GM12878 (cell line): ENCODE data around the gene SLC19A2. TPM values are rescaled to one million over a fixed set of nuclear protein-coding genes. Genes with fewer than 3 reads are reported as not detected.

Experiments used
- ATAC-seq: fragments of 200-7000 bp; cut with Tn5 transposase; 3 replicates; pipeline ENCODE4 v1.9.1; 2020; ENCODE audit warnings: mild to moderate bottlenecking, moderate library complexity
- BruUV-seq: library from RNA; stranded (reverse); fragments of 400-500 nt; replicated peaks from 2 replicates; lab custom pipeline; 2021; lab: Mats Ljungman, UMichigan
- CTCF ChIA-PET: fragments of 300-600 bp; sonication (Branson Sonifier 250); formaldehyde crosslinking; extraction: SDS; loops from one replicate; lab custom pipeline; 2021; ENCODE audit warnings: inconsistent platforms; lab: Yijun Ruan, JAX
- POLR2A ChIA-PET: fragments of 350-600 bp; formaldehyde crosslinking; extraction: SDS; loops from one replicate; lab custom pipeline; 2021; ENCODE audit warnings: inconsistent platforms; lab: Charles Lee
- RAD21 ChIA-PET: fragments of 300-600 bp; sonication (Branson Sonifier 250); formaldehyde crosslinking; loops from one replicate; lab custom pipeline; 2023; ENCODE audit warnings: antibody characterized with exemption; ENCODE audit not compliant: unreplicated experiment; lab: Charles Lee
- SMC1A ChIA-PET: fragments of 300-600 bp; sonication (Branson Sonifier 250); formaldehyde crosslinking; loops from one replicate; lab custom pipeline; 2023; ENCODE audit not compliant: unreplicated experiment, uncharacterized antibody; lab: Charles Lee
- DNase-seq: peaks from one replicate; pipeline ENCODE4 v3.0.0-alpha.2; 2011; ENCODE audit warnings: low read depth, low spot score
- FAIRE-seq: peaks from 3 replicates; lab custom pipeline; 2011; peaks lifted over from hg19 to GRCh38; lab: Jason Lieb, UNC
- H2AFZ ChIP-seq: 2 replicates; pipeline ENCODE4 v1.6.0; 2011; ENCODE audit warnings: low read depth, low read length, control low read depth; ENCODE audit not compliant: control insufficient read depth
- H3K27ac ChIP-seq: 2 replicates; pipeline ENCODE4 v1.5.1; 2011; ENCODE audit warnings: control low read depth; ENCODE audit not compliant: control insufficient read depth, insufficient read depth
- H3K27me3 ChIP-seq, 2 experiments: replicated peaks in 1 of 2; 2 replicates each; pipeline versions ENCODE4 v1.6.0 to v1.6.1; 2011; ENCODE audit warnings: low read length in 1 of 2; ENCODE audit not compliant: control insufficient read depth in 2 of 2, insufficient read depth in 2 of 2
- H3K36me3 ChIP-seq, 2 experiments: 2 replicates each; pipeline ENCODE4 v1.5.1; 2011; ENCODE audit warnings: low read length in 1 of 2; ENCODE audit not compliant: control insufficient read depth in 2 of 2, insufficient read depth in 2 of 2
- H3K4me1 ChIP-seq: 2 replicates; pipeline ENCODE4 v1.6.1; 2011; ENCODE audit warnings: mild to moderate bottlenecking, low read length, moderate library complexity, mixed read lengths; ENCODE audit not compliant: control insufficient read depth, insufficient read depth
- H3K4me2 ChIP-seq: 2 replicates; pipeline ENCODE4 v1.6.0; 2011; ENCODE audit warnings: control low read depth; ENCODE audit not compliant: control insufficient read depth, insufficient read depth
- H3K4me3 ChIP-seq: fragments of 200-600 bp; sonication (generic); 2 replicates; pipeline ENCODE4 v1.5.1; 2016
- H3K79me2 ChIP-seq: 2 replicates; pipeline ENCODE4 v1.6.0; 2011; ENCODE audit warnings: low read length; ENCODE audit not compliant: control insufficient read depth, insufficient read depth
- H3K9ac ChIP-seq: 2 replicates; pipeline ENCODE4 v1.8.0; 2011; ENCODE audit warnings: low read length, control low read depth, mixed read lengths; ENCODE audit not compliant: control insufficient read depth, insufficient read depth
- H3K9me3 ChIP-seq: replicated peaks from 3 replicates; pipeline ENCODE4 v1.5.1; 2011; ENCODE audit warnings: mild to moderate bottlenecking, low read length; ENCODE audit not compliant: control insufficient read depth, insufficient read depth
- H4K20me1 ChIP-seq: 2 replicates; pipeline ENCODE4 v1.6.0; 2011; ENCODE audit not compliant: control insufficient read depth, insufficient read depth
- ATF7 ChIP-seq: fragments of 450-650 bp; IDR thresholded peaks from 2 replicates; pipeline ENCODE4 v1.6.1; 2016; ENCODE audit warnings: low read depth, mild to moderate bottlenecking
- EED ChIP-seq: sonication (generic); IDR thresholded peaks from 2 replicates; pipeline ENCODE4 v1.6.1; 2016; ENCODE audit warnings: antibody characterized with exemption, low read depth
- ESRRA ChIP-seq: IDR thresholded peaks from 2 replicates; pipeline ENCODE4 v1.6.1; 2012; ENCODE audit warnings: mild to moderate bottlenecking, low read length, improper control_type of control experiment
- MYB ChIP-seq: fragments of 150-350 bp; IDR thresholded peaks from 2 replicates; pipeline ENCODE4 v1.6.1; 2014; ENCODE audit warnings: mild to moderate bottlenecking, low read depth, low read length, borderline replicate concordance
- RELA ChIP-seq: fragments of 450-650 bp; IDR thresholded peaks from 2 replicates; pipeline ENCODE4 v1.8.0; 2014; ENCODE audit warnings: borderline replicate concordance; ENCODE audit not compliant: partially characterized antibody
- STAT1 ChIP-seq: fragments of 450-650 bp; conservative IDR thresholded peaks from 2 replicates; pipeline ENCODE4 v1.6.1; 2014; ENCODE audit warnings: antibody characterized with exemption, mild to moderate bottlenecking
- TCF12 ChIP-seq: IDR thresholded peaks from 2 replicates; pipeline ENCODE4 v1.6.1; 2011; ENCODE audit warnings: low read depth, mild to moderate bottlenecking, low read length
- in situ Hi-C: fragments of 300-500 bp; cut with MboI; formaldehyde crosslinking; loops from 9 replicates; pipeline ENCODE4 v1.14.3; 2018; ENCODE audit warnings: mixed read lengths
- intact Hi-C: fragments of 100-400 bp; cut with micrococcal nuclease; formaldehyde crosslinking; loops from one replicate; pipeline ENCODE4 v1.14.2; 2022; ENCODE audit not compliant: unreplicated experiment
- polyA plus RNA-seq, 11 experiments: library from polyadenylated mRNA; depleted of rRNA in 4 of 11; unstranded in 6 of 11; stranded (reverse) in 5 of 11; fragments of >200 nt; fragmentation: Nextera tagmentation in 4 of 11; fragmentation: Illumina TruSeq in 1 of 11; extraction: Ambion mirVana in 4 of 11; extraction: Trizol in 1 of 11; gene quantifications; 1 replicate in 1 of 11; 2 replicates in 10 of 11; pipeline versions ENCODE4 v1.2.1 to v1.2.3, GENCODE V29; 2011 to 2016; ENCODE audit warnings: inconsistent platforms in 2 of 11, missing spikeins in 2 of 11, low read depth in 1 of 11
- total RNA-seq, 4 experiments: library from RNA; depleted of rRNA in 3 of 4; stranded (reverse); fragments of >200 nt in 3 of 4; fragmentation: Illumina TruSeq in 1 of 4; extraction: Trizol in 1 of 4; gene quantifications; 2 replicates each; pipeline versions ENCODE4 v1.2.1 to v1.2.3, GENCODE V29; 2013 to 2021
- TF ChIP-seq, protein P1 (sequence below): IDR thresholded peaks from 2 replicates; pipeline ENCODE4 v1.6.1; 2011; ENCODE audit warnings: mild to moderate bottlenecking, low read depth, low read length, moderate library complexity; ENCODE audit not compliant: insufficient replicate concordance
- TF ChIP-seq, protein P2 (sequence below): fragments of 450-650 bp; IDR thresholded peaks from 2 replicates; pipeline ENCODE4 v1.6.1; 2017; ENCODE audit warnings: mild to moderate bottlenecking, low read depth, inconsistent platforms; ENCODE audit not compliant: poor library complexity, severe bottlenecking

The SLC19A2 gene
- total and polyA plus RNA-seq, 10 of the 15 experiments (the other 5 are each of a cell fraction or from before 2014, with no cell fraction given), result 1.2 to 7.8 (median 2.5) TPM

- in situ Hi-C loops (no loop called here), intact Hi-C loops (no loop called here)
- no peak for TF ChIP-seq RELA
- TF ChIP-seq, protein P1, sequence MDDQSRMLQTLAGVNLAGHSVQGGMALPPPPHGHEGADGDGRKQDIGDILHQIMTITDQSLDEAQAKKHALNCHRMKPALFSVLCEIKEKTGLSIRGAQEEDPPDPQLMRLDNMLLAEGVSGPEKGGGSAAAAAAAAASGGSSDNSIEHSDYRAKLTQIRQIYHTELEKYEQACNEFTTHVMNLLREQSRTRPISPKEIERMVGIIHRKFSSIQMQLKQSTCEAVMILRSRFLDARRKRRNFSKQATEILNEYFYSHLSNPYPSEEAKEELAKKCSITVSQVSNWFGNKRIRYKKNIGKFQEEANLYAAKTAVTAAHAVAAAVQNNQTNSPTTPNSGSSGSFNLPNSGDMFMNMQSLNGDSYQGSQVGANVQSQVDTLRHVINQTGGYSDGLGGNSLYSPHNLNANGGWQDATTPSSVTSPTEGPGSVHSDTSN, result no peak
- no peak for TF ChIP-seq MYB
- no peak for TF ChIP-seq STAT1
- no peak for TF ChIP-seq ATF7
- TF ChIP-seq ESRRA, result no peak
- no peak for TF ChIP-seq TCF12
- no peak for TF ChIP-seq EED
- TF ChIP-seq, protein P2, sequence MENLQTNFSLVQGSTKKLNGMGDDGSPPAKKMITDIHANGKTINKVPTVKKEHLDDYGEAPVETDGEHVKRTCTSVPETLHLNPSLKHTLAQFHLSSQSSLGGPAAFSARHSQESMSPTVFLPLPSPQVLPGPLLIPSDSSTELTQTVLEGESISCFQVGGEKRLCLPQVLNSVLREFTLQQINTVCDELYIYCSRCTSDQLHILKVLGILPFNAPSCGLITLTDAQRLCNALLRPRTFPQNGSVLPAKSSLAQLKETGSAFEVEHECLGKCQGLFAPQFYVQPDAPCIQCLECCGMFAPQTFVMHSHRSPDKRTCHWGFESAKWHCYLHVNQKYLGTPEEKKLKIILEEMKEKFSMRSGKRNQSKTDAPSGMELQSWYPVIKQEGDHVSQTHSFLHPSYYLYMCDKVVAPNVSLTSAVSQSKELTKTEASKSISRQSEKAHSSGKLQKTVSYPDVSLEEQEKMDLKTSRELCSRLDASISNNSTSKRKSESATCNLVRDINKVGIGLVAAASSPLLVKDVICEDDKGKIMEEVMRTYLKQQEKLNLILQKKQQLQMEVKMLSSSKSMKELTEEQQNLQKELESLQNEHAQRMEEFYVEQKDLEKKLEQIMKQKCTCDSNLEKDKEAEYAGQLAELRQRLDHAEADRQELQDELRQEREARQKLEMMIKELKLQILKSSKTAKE, result no peak
- Histone ChIP-seq H3K36me3 (no peaks in the 10 kb centered on the region), H3K4me3 (no peak overlapping the region), H4K20me1 (no peaks in the 10 kb centered on the region), H3K79me2 (no peaks in the 10 kb centered on the region), H3K9ac (no peak overlapping the region), H3K4me2 (no peak overlapping the region), H3K27ac (no peak overlapping the region), H2AFZ (no peak overlapping the region), H3K9me3 (no peaks in the 10 kb centered on the region; the same call in 2 of the 3 replicates), H3K4me1 (peaks cover 6% of the 10 kb centered on the region; the same call in 1 of the 2 replicates), H3K27me3 (no peaks in the 10 kb centered on the region)
- ChIA-PET RAD21 (interaction anchor here (1.7 kb wide), 1 partner anchor 107 kb away, joined by 3 read pairs; no protein-coding TSS in a partner anchor), SMC1A (interaction anchor here (1.6 kb wide), 1 partner anchor 9 kb away, joined by 8 read pairs; the partner anchor contains the start of gene SLC19A2), CTCF (no interaction called here), POLR2A (interaction anchor here (0.7 kb wide), 1 partner anchor 942 kb away, joined by 3 read pairs; no protein-coding TSS in a partner anchor)
- no peak for ATAC-seq
- no peak for DNase-seq
- no TSS peak for BruUV-seq
- FAIRE-seq, result no peak
Measured at GRCh38 chr1:169495046-169495775, 9.5 kb upstream of the SLC19A2 start.
